ENCODE results near the gene TMC7.

DNA sequence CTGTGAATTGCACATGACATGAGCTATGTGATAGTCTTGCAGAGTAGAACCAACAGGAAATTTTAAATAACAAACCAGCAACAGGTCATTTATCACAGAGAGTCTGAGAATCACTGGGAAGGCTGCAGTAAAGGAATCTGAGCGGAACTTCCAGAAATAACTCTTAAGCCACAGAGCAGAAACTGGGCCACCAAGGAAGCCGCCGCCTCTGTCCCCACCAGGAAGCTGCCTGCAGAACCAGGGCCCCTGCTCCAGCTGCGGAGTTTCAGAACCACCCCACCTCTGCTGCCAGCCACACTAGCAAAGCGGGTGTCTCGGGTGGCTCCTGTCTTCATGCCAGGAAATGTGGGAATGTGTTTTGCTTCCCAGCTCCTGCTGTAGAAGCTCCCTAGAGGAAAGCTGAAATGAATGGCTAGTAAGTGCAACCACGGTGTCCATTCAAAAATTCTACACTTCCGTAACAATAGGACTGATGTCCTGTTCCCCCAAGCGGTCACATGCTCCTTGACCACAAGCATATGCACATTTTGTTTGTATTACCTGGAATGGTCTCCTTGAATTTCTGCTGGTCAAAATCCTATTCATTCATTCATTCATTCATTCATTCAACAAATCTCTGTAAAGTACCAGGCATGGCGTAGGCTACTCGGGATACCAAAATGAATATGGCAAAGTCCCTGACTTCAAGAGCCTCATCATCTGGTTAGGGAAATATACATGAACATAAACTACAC is 122.3 kb downstream of the TMC7 start:
- TF ChIP-seq RXRA (IDR thresholded peaks at IDR 0.05), result no peak
- TF ChIP-seq, protein P1, sequence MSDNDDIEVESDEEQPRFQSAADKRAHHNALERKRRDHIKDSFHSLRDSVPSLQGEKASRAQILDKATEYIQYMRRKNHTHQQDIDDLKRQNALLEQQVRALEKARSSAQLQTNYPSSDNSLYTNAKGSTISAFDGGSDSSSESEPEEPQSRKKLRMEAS (IDR thresholded peaks at IDR 0.05), result no peak
- TF ChIP-seq FOXA1 (IDR thresholded peaks at IDR 0.05), result no peak
- TF ChIP-seq, protein P2, sequence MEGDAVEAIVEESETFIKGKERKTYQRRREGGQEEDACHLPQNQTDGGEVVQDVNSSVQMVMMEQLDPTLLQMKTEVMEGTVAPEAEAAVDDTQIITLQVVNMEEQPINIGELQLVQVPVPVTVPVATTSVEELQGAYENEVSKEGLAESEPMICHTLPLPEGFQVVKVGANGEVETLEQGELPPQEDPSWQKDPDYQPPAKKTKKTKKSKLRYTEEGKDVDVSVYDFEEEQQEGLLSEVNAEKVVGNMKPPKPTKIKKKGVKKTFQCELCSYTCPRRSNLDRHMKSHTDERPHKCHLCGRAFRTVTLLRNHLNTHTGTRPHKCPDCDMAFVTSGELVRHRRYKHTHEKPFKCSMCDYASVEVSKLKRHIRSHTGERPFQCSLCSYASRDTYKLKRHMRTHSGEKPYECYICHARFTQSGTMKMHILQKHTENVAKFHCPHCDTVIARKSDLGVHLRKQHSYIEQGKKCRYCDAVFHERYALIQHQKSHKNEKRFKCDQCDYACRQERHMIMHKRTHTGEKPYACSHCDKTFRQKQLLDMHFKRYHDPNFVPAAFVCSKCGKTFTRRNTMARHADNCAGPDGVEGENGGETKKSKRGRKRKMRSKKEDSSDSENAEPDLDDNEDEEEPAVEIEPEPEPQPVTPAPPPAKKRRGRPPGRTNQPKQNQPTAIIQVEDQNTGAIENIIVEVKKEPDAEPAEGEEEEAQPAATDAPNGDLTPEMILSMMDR (IDR thresholded peaks at IDR 0.05; ENCODE audit: low read depth, low read length, missing input control), result no peak

All from liver (tissue), 3 donors.